Left renal cortex interstitium (tissue), 4 donors: ENCODE results near the gene ACTMAP. TPM values are rescaled to one million over a fixed set of nuclear protein-coding genes. Genes with fewer than 3 reads are reported as not detected.
A peak's percentile ranks its signal among the peaks of the same experiment; 100 is the strongest.
"Not testable (repeated sequence)": the region's sequence is repeated elsewhere in the genome, so short reads cannot be mapped to it uniquely, and the experiment has no call there.

ENCODE experiments used
- DNase-seq, 4 donors: peaks; one replicate each; pipeline ENCODE4 v3.0.0-alpha.2; 2013; ENCODE audit warnings: low read depth in 4 of 4, low spot score in 2 of 4, missing footprints in 1 of 4
- polyA plus RNA-seq, 4 donors: library from polyadenylated mRNA; unstranded; fragments of 120-200 nt; gene quantifications; one replicate each; pipeline ENCODE4 v1.2.1, GENCODE V29; 2013; ENCODE audit not compliant: insufficient read length in 4 of 4

Gene ACTMAP
- polyA plus RNA-seq, 4 donors: 10.3 to 21.1 (median 15.8) TPM

GRCh38 chr19:40776932-40777644 lies 26.8 kb upstream of the ACTMAP start:
- peak in 3 of 4 donors; percentile 74 to 92 (median 86) for DNase-seq

- no peak for DNase-seq
Measured at GRCh38 chr19:40776364-40776763, 26.1 kb upstream of the ACTMAP start.

GRCh38 chr19:40775632-40776022 lies 25.4 kb upstream of the ACTMAP start:
- no peak for DNase-seq

- no peak for DNase-seq
Measured at GRCh38 chr19:40774916-40775631, 24.8 kb upstream of the ACTMAP start, which contains the start of gene MIA. Gene MIA, plus strand, starts transcription at chr19:40775521. Its CDS starts 22 bp downstream, at chr19:40775543.

- not testable (repeated sequence) for DNase-seq
Measured at GRCh38 chr19:40771101-40771862, 21.0 kb upstream of the ACTMAP start.

GRCh38 chr19:40768869-40769268 lies 18.6 kb upstream of the ACTMAP start:
- no peak for DNase-seq

- not testable (repeated sequence) for DNase-seq
Measured at GRCh38 chr19:40766385-40766784, 16.1 kb upstream of the ACTMAP start.

GRCh38 chr19:40763963-40764362 lies 13.7 kb upstream of the ACTMAP start:
- no peak for DNase-seq

- no peak for DNase-seq
Measured at GRCh38 chr19:40763526-40763925, 13.2 kb upstream of the ACTMAP start.

GRCh38 chr19:40762754-40763470 lies 12.6 kb upstream of the ACTMAP start:
- no peak for DNase-seq

- DNase-seq: no peak
Measured at GRCh38 chr19:40759352-40759751, 9.1 kb upstream of the ACTMAP start.

- no peak for DNase-seq
Measured at GRCh38 chr19:40758491-40758890, 8.2 kb upstream of the ACTMAP start.

- DNase-seq: no peak
Measured at GRCh38 chr19:40756502-40757110, 6.3 kb upstream of the ACTMAP start.

- no peak for DNase-seq
Measured at GRCh38 chr19:40755791-40756190, 5.5 kb upstream of the ACTMAP start.

GRCh38 chr19:40755248-40755624 lies 5.0 kb upstream of the ACTMAP start:
- DNase-seq: no peak

GRCh38 chr19:40754611-40755247 lies 4.5 kb upstream of the ACTMAP start:
- no peak for DNase-seq

- no peak for DNase-seq
Measured at GRCh38 chr19:40752257-40752781, 2.0 kb upstream of the ACTMAP start.

GRCh38 chr19:40750874-40751537 lies 729 bp upstream of the ACTMAP start, which contains the start of gene SNRPA:
Gene SNRPA, plus strand, starts transcription at chr19:40751203. Its CDS starts 206 bp downstream, at chr19:40751409.
- peak in 3 of 4 donors; percentile 98 to 99 (median 99) for DNase-seq

- DNase-seq: no peak
Measured at GRCh38 chr19:40747536-40747935, 2.7 kb downstream of the ACTMAP start.
